ENCODE data around the gene ZNF652. TPM values are rescaled to one million over a fixed set of nuclear protein-coding genes. Genes with fewer than 3 reads are reported as not detected.

Gene ZNF652
- polyA plus RNA-seq, 1 donor (not counting 4 experiments of a cell fraction or from before 2014, with no cell fraction given): 8.9 TPM

GRCh38 chr17:49357516-49357915, 4.5 kb downstream of the ZNF652 start:
- Histone ChIP-seq H3K4me1 (ENCODE audit: control insufficient read depth, extremely low read depth, insufficient read depth, low read length) (peaks cover 27% of the 10 kb centered on the region), H3K9ac (ENCODE audit: control insufficient read depth, extremely low read depth, insufficient read depth, low read length) (no peak overlapping the region), H3K9me3 (ENCODE audit: control insufficient read depth, low read depth, low read length) (no peaks in the 10 kb centered on the region), H4K20me1 (ENCODE audit: control insufficient read depth, extremely low read depth, insufficient read depth, low read length) (no peaks in the 10 kb centered on the region), H3K4me3 (ENCODE audit: control insufficient read depth in 2 of 3, extremely low read depth in 1 of 3, insufficient read depth in 2 of 3, low read depth in 1 of 3, low read length in 3 of 3) (no peak overlapping the region), H3K9me1 (ENCODE audit: control insufficient read depth, extremely low read depth, insufficient read depth, low read length) (no peaks in the 10 kb centered on the region), H3K27ac (ENCODE audit: control insufficient read depth, insufficient read depth, low read length) (no peak overlapping the region), H3K4me2 (ENCODE audit: control insufficient read depth, extremely low read depth, insufficient read depth, low read depth, low read length) (no peak overlapping the region), H3K79me2 (ENCODE audit: control insufficient read depth, insufficient read depth, low read length) (peaks cover 62% of the 10 kb centered on the region), H3K27me3 (ENCODE audit: control insufficient read depth, extremely low read depth, insufficient read depth, low read length) (no peaks in the 10 kb centered on the region), H2AFZ (ENCODE audit: control insufficient read depth, low read length) (no peak overlapping the region), H3K36me3 (ENCODE audit: control insufficient read depth in 2 of 2, extremely low read depth in 1 of 2, insufficient read depth in 2 of 2, low read length in 2 of 2) (no peaks in the 10 kb centered on the region)
- DNase-seq (ENCODE audit: low read depth, low spot score): no peak
- FAIRE-seq: no peak
- dilution Hi-C loops (cut with MboI; ENCODE audit: extremely low pct_ligation_motif_present, low sequenced_read_pairs): no loop called here
- TF ChIP-seq EZH2 (IDR thresholded peaks at IDR 0.05; ENCODE audit: low read length) (no peak), CTCF (optimal IDR thresholded peaks at IDR 0.05 in 1 of 3, IDR thresholded peaks at IDR 0.05 in 1 of 3, conservative IDR thresholded peaks at IDR 0.05 in 1 of 3; ENCODE audit: extremely low read depth in 1 of 3, insufficient read depth in 2 of 3, low read length in 3 of 3) (no peak)

GRCh38 chr17:49356320-49356719, 5.7 kb downstream of the ZNF652 start:
- H3K4me2 ChIP-seq (ENCODE audit: control insufficient read depth, extremely low read depth, insufficient read depth, low read depth, low read length): no peak overlapping the region
- H3K36me3 ChIP-seq (ENCODE audit: control insufficient read depth in 2 of 2, extremely low read depth in 1 of 2, insufficient read depth in 2 of 2, low read length in 2 of 2): no peaks in the 10 kb centered on the region
- no peak for DNase-seq (ENCODE audit: low read depth, low spot score)
- no peaks in the 10 kb centered on the region for H3K9me1 ChIP-seq (ENCODE audit: control insufficient read depth, extremely low read depth, insufficient read depth, low read length)
- no peak overlapping the region for H3K27ac ChIP-seq (ENCODE audit: control insufficient read depth, insufficient read depth, low read length)
- H3K9me3 ChIP-seq (ENCODE audit: control insufficient read depth, low read depth, low read length): no peaks in the 10 kb centered on the region
- peaks cover 70% of the 10 kb centered on the region for H3K79me2 ChIP-seq (ENCODE audit: control insufficient read depth, insufficient read depth, low read length)
- no peak overlapping the region for H2AFZ ChIP-seq (ENCODE audit: control insufficient read depth, low read length)
- no peak for TF ChIP-seq EZH2 (IDR thresholded peaks at IDR 0.05; ENCODE audit: low read length)
- no peak for TF ChIP-seq CTCF (optimal IDR thresholded peaks at IDR 0.05 in 1 of 3, IDR thresholded peaks at IDR 0.05 in 1 of 3, conservative IDR thresholded peaks at IDR 0.05 in 1 of 3; ENCODE audit: extremely low read depth in 1 of 3, insufficient read depth in 2 of 3, low read length in 3 of 3)
- H3K27me3 ChIP-seq (ENCODE audit: control insufficient read depth, extremely low read depth, insufficient read depth, low read length): no peaks in the 10 kb centered on the region
- no peak overlapping the region for H3K9ac ChIP-seq (ENCODE audit: control insufficient read depth, extremely low read depth, insufficient read depth, low read length)
- dilution Hi-C loops (cut with MboI; ENCODE audit: extremely low pct_ligation_motif_present, low sequenced_read_pairs): no loop called here
- FAIRE-seq: no peak
- no peaks in the 10 kb centered on the region for H4K20me1 ChIP-seq (ENCODE audit: control insufficient read depth, extremely low read depth, insufficient read depth, low read length)
- H3K4me3 ChIP-seq (ENCODE audit: control insufficient read depth in 2 of 3, extremely low read depth in 1 of 3, insufficient read depth in 2 of 3, low read depth in 1 of 3, low read length in 3 of 3): no peak overlapping the region
- H3K4me1 ChIP-seq (ENCODE audit: control insufficient read depth, extremely low read depth, insufficient read depth, low read length): peaks cover 27% of the 10 kb centered on the region
